Vagina (tissue), 2 donors: ENCODE measurements around the gene SYNPO2L.

Experiments
- CTCF ChIP-seq, 3 experiments: fragments of 450-650 bp in 2 of 3; fragments of 200-600 bp in 1 of 3; sonication (generic) in 1 of 3; IDR thresholded peaks; one replicate each; pipeline ENCODE4 v1.5.1; 2017 to 2019; ENCODE audit warnings: antibody characterized with exemption in 3 of 3, mild to moderate bottlenecking in 2 of 3, moderate library complexity in 2 of 3
- POLR2A ChIP-seq, 2 donors: fragments of 450-650 bp; IDR thresholded peaks; one replicate each; pipeline ENCODE4 v1.6.1; 2017; ENCODE audit warnings: antibody characterized with exemption in 2 of 2, mild to moderate bottlenecking in 2 of 2, moderate library complexity in 2 of 2
- POLR2AphosphoS5 ChIP-seq, 2 donors: sonication (generic); formaldehyde crosslinking; IDR thresholded peaks; one replicate each; pipeline ENCODE4 v1.9.0; 2017; ENCODE audit warnings: antibody characterized with exemption in 2 of 2, mild to moderate bottlenecking in 2 of 2, low read depth in 1 of 2; ENCODE audit not compliant: insufficient read depth in 1 of 2

GRCh38 chr10:73623056-73623455, 32.8 kb downstream of the SYNPO2L start:
- TF ChIP-seq CTCF (IDR thresholded peaks at IDR 0.05) (no peak), POLR2A (IDR thresholded peaks at IDR 0.05) (no peak), POLR2AphosphoS5 (IDR thresholded peaks at IDR 0.05; ENCODE audit: insufficient read depth in 1 of 2, low read depth in 1 of 2) (no peak)
